ENCODE measurements around the gene PMPCA. TPM values are rescaled to one million over a fixed set of nuclear protein-coding genes. Genes with fewer than 3 reads are reported as not detected.

The PMPCA gene
- polyA plus RNA-seq, 1 donor (not counting 4 experiments of a cell fraction or from before 2014, with no cell fraction given) = 85.9 TPM

DNA sequence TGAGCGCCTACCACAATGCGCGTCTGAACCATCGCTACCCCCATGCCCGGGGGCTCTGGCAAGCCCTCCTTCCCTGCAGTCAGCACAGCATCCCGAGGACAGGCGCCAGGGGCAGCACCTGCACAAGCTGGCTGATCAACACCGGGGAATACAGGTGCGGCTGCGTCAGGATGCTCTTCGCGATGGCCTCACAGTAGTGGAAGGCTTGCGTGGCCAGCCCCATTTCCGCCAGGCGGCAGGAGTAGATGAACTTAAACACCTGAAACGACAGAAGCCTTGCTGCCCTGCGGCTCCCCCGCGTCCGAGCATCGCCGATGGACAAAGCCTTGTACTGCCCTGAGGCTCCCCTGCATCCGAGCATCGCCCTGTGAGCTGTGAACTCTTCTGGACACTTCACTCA, 46.9 kb downstream of the PMPCA start:
- Histone ChIP-seq H3K27ac (ENCODE audit: control insufficient read depth, insufficient read depth, low read length) (no peak overlapping the region), H3K9ac (ENCODE audit: control insufficient read depth, extremely low read depth, insufficient read depth, low read length) (no peak overlapping the region), H3K9me3 (ENCODE audit: control insufficient read depth, low read depth, low read length) (no peaks in the 10 kb centered on the region), H4K20me1 (ENCODE audit: control insufficient read depth, extremely low read depth, insufficient read depth, low read length) (peaks cover 3% of the 10 kb centered on the region), H3K4me1 (ENCODE audit: control insufficient read depth, extremely low read depth, insufficient read depth, low read length) (no peaks in the 10 kb centered on the region), H3K79me2 (ENCODE audit: control insufficient read depth, insufficient read depth, low read length) (peaks cover 1% of the 10 kb centered on the region), H2AFZ (ENCODE audit: control insufficient read depth, low read length) (no peak overlapping the region), H3K9me1 (ENCODE audit: control insufficient read depth, extremely low read depth, insufficient read depth, low read length) (no peaks in the 10 kb centered on the region), H3K27me3 (ENCODE audit: control insufficient read depth, extremely low read depth, insufficient read depth, low read length) (no peaks in the 10 kb centered on the region), H3K4me2 (ENCODE audit: control insufficient read depth, extremely low read depth, insufficient read depth, low read depth, low read length) (no peak overlapping the region), H3K4me3 (ENCODE audit: control insufficient read depth in 2 of 3, extremely low read depth in 1 of 3, insufficient read depth in 2 of 3, low read depth in 1 of 3, low read length in 3 of 3) (no peak overlapping the region), H3K36me3 (ENCODE audit: control insufficient read depth in 2 of 2, extremely low read depth in 1 of 2, insufficient read depth in 2 of 2, low read length in 2 of 2) (peaks cover 50 to 59% of the 10 kb centered on the region in 2 experiments)
- TF ChIP-seq, protein P1, sequence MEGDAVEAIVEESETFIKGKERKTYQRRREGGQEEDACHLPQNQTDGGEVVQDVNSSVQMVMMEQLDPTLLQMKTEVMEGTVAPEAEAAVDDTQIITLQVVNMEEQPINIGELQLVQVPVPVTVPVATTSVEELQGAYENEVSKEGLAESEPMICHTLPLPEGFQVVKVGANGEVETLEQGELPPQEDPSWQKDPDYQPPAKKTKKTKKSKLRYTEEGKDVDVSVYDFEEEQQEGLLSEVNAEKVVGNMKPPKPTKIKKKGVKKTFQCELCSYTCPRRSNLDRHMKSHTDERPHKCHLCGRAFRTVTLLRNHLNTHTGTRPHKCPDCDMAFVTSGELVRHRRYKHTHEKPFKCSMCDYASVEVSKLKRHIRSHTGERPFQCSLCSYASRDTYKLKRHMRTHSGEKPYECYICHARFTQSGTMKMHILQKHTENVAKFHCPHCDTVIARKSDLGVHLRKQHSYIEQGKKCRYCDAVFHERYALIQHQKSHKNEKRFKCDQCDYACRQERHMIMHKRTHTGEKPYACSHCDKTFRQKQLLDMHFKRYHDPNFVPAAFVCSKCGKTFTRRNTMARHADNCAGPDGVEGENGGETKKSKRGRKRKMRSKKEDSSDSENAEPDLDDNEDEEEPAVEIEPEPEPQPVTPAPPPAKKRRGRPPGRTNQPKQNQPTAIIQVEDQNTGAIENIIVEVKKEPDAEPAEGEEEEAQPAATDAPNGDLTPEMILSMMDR (optimal IDR thresholded peaks at IDR 0.05 in 1 of 3, IDR thresholded peaks at IDR 0.05 in 1 of 3, conservative IDR thresholded peaks at IDR 0.05 in 1 of 3; ENCODE audit: extremely low read depth in 1 of 3, insufficient read depth in 2 of 3, low read length in 3 of 3) = no peak
- no peak for TF ChIP-seq EZH2 (IDR thresholded peaks at IDR 0.05; ENCODE audit: low read length)
- DNase-seq (ENCODE audit: low read depth, low spot score) (no peak), FAIRE-seq (no peak)
- dilution Hi-C loops (cut with MboI; ENCODE audit: extremely low pct_ligation_motif_present, low sequenced_read_pairs) = no loop called here

DNA sequence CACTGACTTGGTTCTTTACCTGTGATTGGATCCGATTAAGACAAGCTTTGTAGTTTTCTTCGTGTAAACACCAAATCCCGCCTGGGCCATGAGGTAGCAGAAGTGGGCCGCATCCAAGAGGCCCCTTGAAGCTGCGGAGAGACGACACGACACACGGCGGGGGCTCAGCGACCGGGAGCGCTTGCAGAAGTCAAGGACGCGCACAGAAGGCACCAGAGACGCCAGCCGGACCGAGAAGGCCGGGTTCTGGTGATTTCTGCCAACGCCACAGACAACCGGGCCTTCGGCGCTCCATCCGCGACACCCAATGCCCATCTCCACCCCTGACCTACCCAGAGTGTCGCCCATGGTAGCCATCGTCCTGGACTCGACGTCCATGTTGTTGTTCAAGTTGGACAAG, 49.0 kb downstream of the PMPCA start:
- Histone ChIP-seq H3K36me3 (ENCODE audit: control insufficient read depth in 2 of 2, extremely low read depth in 1 of 2, insufficient read depth in 2 of 2, low read length in 2 of 2) (peaks cover 61 to 70% of the 10 kb centered on the region in 2 experiments), H3K27me3 (ENCODE audit: control insufficient read depth, extremely low read depth, insufficient read depth, low read length) (no peaks in the 10 kb centered on the region), H3K79me2 (ENCODE audit: control insufficient read depth, insufficient read depth, low read length) (peaks cover 12% of the 10 kb centered on the region), H3K27ac (ENCODE audit: control insufficient read depth, insufficient read depth, low read length) (no peak overlapping the region), H3K4me1 (ENCODE audit: control insufficient read depth, extremely low read depth, insufficient read depth, low read length) (no peaks in the 10 kb centered on the region), H3K9ac (ENCODE audit: control insufficient read depth, extremely low read depth, insufficient read depth, low read length) (no peak overlapping the region), H4K20me1 (ENCODE audit: control insufficient read depth, extremely low read depth, insufficient read depth, low read length) (peaks cover 3% of the 10 kb centered on the region), H3K9me3 (ENCODE audit: control insufficient read depth, low read depth, low read length) (no peaks in the 10 kb centered on the region), H3K4me2 (ENCODE audit: control insufficient read depth, extremely low read depth, insufficient read depth, low read depth, low read length) (no peak overlapping the region), H2AFZ (ENCODE audit: control insufficient read depth, low read length) (no peak overlapping the region), H3K4me3 (ENCODE audit: control insufficient read depth in 2 of 3, extremely low read depth in 1 of 3, insufficient read depth in 2 of 3, low read depth in 1 of 3, low read length in 3 of 3) (no peak overlapping the region), H3K9me1 (ENCODE audit: control insufficient read depth, extremely low read depth, insufficient read depth, low read length) (no peaks in the 10 kb centered on the region)
- TF ChIP-seq EZH2 (IDR thresholded peaks at IDR 0.05; ENCODE audit: low read length) = no peak
- TF ChIP-seq, protein P1 (optimal IDR thresholded peaks at IDR 0.05 in 1 of 3, IDR thresholded peaks at IDR 0.05 in 1 of 3, conservative IDR thresholded peaks at IDR 0.05 in 1 of 3; ENCODE audit: extremely low read depth in 1 of 3, insufficient read depth in 2 of 3, low read length in 3 of 3) = no peak
- dilution Hi-C loops (cut with MboI; ENCODE audit: extremely low pct_ligation_motif_present, low sequenced_read_pairs) = no loop called here
- FAIRE-seq (no peak), DNase-seq (ENCODE audit: low read depth, low spot score) (no peak)

All from keratinocyte (primary cell).